GM23338 (cell line): ENCODE measurements around the gene SMPDL3B. TPM values are rescaled to one million over a fixed set of nuclear protein-coding genes. Genes with fewer than 3 reads are reported as not detected.

Source experiments
- ATAC-seq: fragments of 200-7000 bp; cut with Tn5 transposase; 3 replicates; pipeline ENCODE4 v1.9.1; 2020
- DNase-seq: peaks from one replicate; pipeline ENCODE4 v3.0.0-alpha.2; 2015; ENCODE audit warnings: low spot score
- H2AFZ ChIP-seq: fragments of 200-600 bp; sonication (generic); 2 replicates; pipeline ENCODE4 v1.8.0; 2016; ENCODE audit warnings: antibody characterized with exemption, mild to moderate bottlenecking, moderate library complexity
- H3F3A ChIP-seq: fragments of 200-600 bp; sonication (generic); replicated peaks from 2 replicates; pipeline ENCODE4 v1.8.0; 2017; ENCODE audit warnings: antibody characterized with exemption, mixed run types, low read depth
- H3K27ac ChIP-seq: fragments of 200-600 bp; sonication (generic); 2 replicates; pipeline ENCODE4 v1.6.1; 2016; ENCODE audit warnings: low read depth
- H3K27me3 ChIP-seq: fragments of 200-600 bp; sonication (generic); 2 replicates; pipeline ENCODE4 v1.8.0; 2016; ENCODE audit warnings: mild to moderate bottlenecking, mixed run types, moderate library complexity; ENCODE audit not compliant: insufficient read depth
- H3K36me3 ChIP-seq: fragments of 200-600 bp; sonication (generic); 2 replicates; pipeline ENCODE4 v1.8.0; 2016; ENCODE audit warnings: mild to moderate bottlenecking; ENCODE audit not compliant: insufficient read depth
- H3K4me1 ChIP-seq: fragments of 200-600 bp; sonication (generic); 2 replicates; pipeline ENCODE4 v1.8.0; 2016; ENCODE audit warnings: mild to moderate bottlenecking, moderate library complexity; ENCODE audit not compliant: insufficient read depth
- H3K4me2 ChIP-seq: fragments of 200-600 bp; sonication (generic); 2 replicates; pipeline ENCODE4 v1.7.1; 2017; ENCODE audit warnings: mixed run types
- H3K4me3 ChIP-seq: fragments of 200-600 bp; sonication (generic); 2 replicates; pipeline ENCODE4 v1.6.1; 2016; ENCODE audit warnings: mixed run types
- H3K79me2 ChIP-seq: fragments of 200-600 bp; sonication (generic); replicated peaks from 2 replicates; pipeline ENCODE4 v1.8.0; 2017; ENCODE audit warnings: mild to moderate bottlenecking; ENCODE audit not compliant: insufficient read depth
- H3K9me2 ChIP-seq: fragments of 200-600 bp; sonication (generic); 2 replicates; pipeline ENCODE4 v1.8.0; 2017; ENCODE audit not compliant: insufficient read depth
- H4K20me1 ChIP-seq: fragments of 200-600 bp; sonication (generic); replicated peaks from 2 replicates; pipeline ENCODE4 v1.8.0; 2017; ENCODE audit warnings: mild to moderate bottlenecking; ENCODE audit not compliant: insufficient read depth
- H3K27ac Mint-ChIP-seq: 2 replicates; pipeline ENCODE4 v1.8.0; 2020; ENCODE audit warnings: inconsistent platforms, mild to moderate bottlenecking, moderate library complexity, mixed read lengths
- H3K27me3 Mint-ChIP-seq: 3 replicates; pipeline ENCODE4 v1.8.0; 2022; ENCODE audit warnings: low read depth, mild to moderate bottlenecking, moderate library complexity, mixed read lengths, inconsistent platforms; ENCODE audit not compliant: insufficient read depth, poor library complexity
- H3K36me3 Mint-ChIP-seq: 3 replicates; pipeline ENCODE4 v1.8.0; 2021; ENCODE audit warnings: low read depth, mild to moderate bottlenecking, inconsistent platforms, moderate library complexity, mixed read lengths
- H3K4me1 Mint-ChIP-seq: 3 replicates; pipeline ENCODE4 v1.8.0; 2020; ENCODE audit warnings: mild to moderate bottlenecking, inconsistent platforms, mixed read lengths
- H3K4me3 Mint-ChIP-seq: 3 replicates; pipeline ENCODE4 v1.8.0; 2021; ENCODE audit warnings: moderate library complexity, mild to moderate bottlenecking, inconsistent platforms, mixed read lengths
- H3K9me3 Mint-ChIP-seq: 3 replicates; pipeline ENCODE4 v1.8.0; 2020; ENCODE audit warnings: moderate library complexity, mild to moderate bottlenecking, inconsistent platforms, mixed read lengths
- CREB1 ChIP-seq: fragments of 250-450 bp; sonication (Bioruptor Pico); IDR thresholded peaks from 2 replicates; pipeline ENCODE4 v1.5.0; 2020; ENCODE audit warnings: low read depth, mild to moderate bottlenecking, moderate library complexity
- CTCF ChIP-seq, 2 experiments: fragments of 200-600 bp in 1 of 2; sonication (generic) in 1 of 2; conservative IDR thresholded peaks; 2 replicates each; pipeline versions ENCODE4 v1.5.1 to v1.6.1; 2016 to 2017; ENCODE audit warnings: antibody characterized with exemption in 2 of 2, low read depth in 2 of 2, mild to moderate bottlenecking in 2 of 2, moderate library complexity in 1 of 2
- ETS1 ChIP-seq: IDR thresholded peaks from 2 replicates; pipeline ENCODE4 v1.6.1; 2016; ENCODE audit warnings: antibody characterized with exemption
- EZH2 ChIP-seq: fragments of 200-600 bp; sonication (generic); IDR thresholded peaks from one replicate; pipeline ENCODE4 v1.8.0; 2017; ENCODE audit warnings: antibody characterized with exemption, mild to moderate bottlenecking, low read depth; ENCODE audit not compliant: unreplicated experiment
- EZH2phosphoT487 ChIP-seq: fragments of 200-600 bp; sonication (generic); IDR thresholded peaks from one replicate; pipeline ENCODE4 v1.8.1; 2018; ENCODE audit warnings: antibody characterized with exemption; ENCODE audit not compliant: unreplicated experiment
- JUNB ChIP-seq: IDR thresholded peaks from one replicate; pipeline ENCODE4 v1.6.1; 2016; ENCODE audit warnings: antibody characterized with exemption; ENCODE audit not compliant: unreplicated experiment
- NANOG ChIP-seq: IDR thresholded peaks from 2 replicates; pipeline ENCODE4 v1.6.1; 2016; ENCODE audit warnings: antibody characterized with exemption, borderline replicate concordance
- POLR2AphosphoS5 ChIP-seq: IDR thresholded peaks from 2 replicates; pipeline ENCODE4 v1.6.1; 2016; ENCODE audit warnings: antibody characterized with exemption, low read depth
- REST ChIP-seq: IDR thresholded peaks from one replicate; pipeline ENCODE4 v1.6.1; 2018; ENCODE audit warnings: antibody characterized with exemption; ENCODE audit not compliant: unreplicated experiment
- STAT1 ChIP-seq: IDR thresholded peaks from one replicate; pipeline ENCODE4 v1.6.1; 2016; ENCODE audit warnings: antibody characterized with exemption; ENCODE audit not compliant: unreplicated experiment
- ZNF114 ChIP-seq: fragments of 250-450 bp; sonication (Bioruptor Pico); IDR thresholded peaks from 2 replicates; pipeline ENCODE4 v1.5.0; 2020; ENCODE audit warnings: mild to moderate bottlenecking, moderate library complexity
- ZNF331 ChIP-seq: fragments of 250-450 bp; sonication (Bioruptor Pico); IDR thresholded peaks from 2 replicates; pipeline ENCODE4 v1.5.0; 2020; ENCODE audit warnings: low read depth, mild to moderate bottlenecking, moderate library complexity
- ZNF462 ChIP-seq: fragments of 250-450 bp; sonication (Bioruptor Pico); IDR thresholded peaks from 2 replicates; pipeline ENCODE4 v1.5.0; 2020; ENCODE audit warnings: mild to moderate bottlenecking, moderate library complexity
- polyA plus RNA-seq: library from polyadenylated mRNA; unstranded; fragments of >200 nt; fragmentation: Nextera tagmentation; extraction: Ambion mirVana; gene quantifications from 2 replicates; pipeline ENCODE4 v1.2.1, GENCODE V29; 2016
- total RNA-seq: library from RNA; depleted of rRNA; stranded (reverse); fragments of >200 nt; shearing (Covaris generic); gene quantifications from 2 replicates; pipeline ENCODE4 v1.2.3, GENCODE V29; 2014

The SMPDL3B gene
- total and polyA plus RNA-seq, 2 experiments from 2014 or later = 39.5 to 83.1 TPM

GRCh38 chr1:27968692-27969091 lies 33.9 kb downstream of the SMPDL3B start:
- no peak for DNase-seq
- no peak for ATAC-seq
- H3K4me3 ChIP-seq = no peak overlapping the region
- H3K27me3 ChIP-seq = no peaks in the 10 kb centered on the region
- H3K79me2 ChIP-seq = no peaks in the 10 kb centered on the region
- Mint-ChIP-seq H3K36me3 (peaks cover 6% of the 10 kb centered on the region; the same call in 2 of the 3 replicates), H3K27ac (no peak overlapping the region), H3K4me1 (no peaks in the 10 kb centered on the region), H3K9me3 (no peaks in the 10 kb centered on the region), H3K27me3 (peaks cover 8% of the 10 kb centered on the region), H3K4me3 (no peak overlapping the region)
- H3K36me3 ChIP-seq = no peaks in the 10 kb centered on the region; the same call in 1 of the 2 replicates
- TF ChIP-seq STAT1 (no peak), CTCF (conservative IDR thresholded peaks at IDR 0.05; ENCODE audit: low read depth in 2 of 2) (no peak), CREB1 (CRISPR knock-in tag) (no peak), EZH2phosphoT487 (no peak), NANOG (no peak), POLR2AphosphoS5 (no peak), ZNF114 (CRISPR knock-in tag) (no peak), REST (no peak), ZNF331 (CRISPR knock-in tag) (no peak), ZNF462 (CRISPR knock-in tag) (no peak), EZH2 (no peak), JUNB (no peak), ETS1 (no peak)
- H3K4me2 ChIP-seq = no peak overlapping the region
- H3K9me2 ChIP-seq = no peaks in the 10 kb centered on the region
- H3F3A ChIP-seq = no peaks in the 10 kb centered on the region
- H2AFZ ChIP-seq = no peak overlapping the region
- 0 out of 2 replicates have a peak, but pooled peaks cover 4% of the 10 kb centered on the region for H4K20me1 ChIP-seq
- no peak overlapping the region for H3K27ac ChIP-seq
- H3K4me1 ChIP-seq = no peaks in the 10 kb centered on the region
